MM.1S (cell line): ENCODE data around the gene NUBP2.

Experiments used
- CTCF ChIP-seq: fragments of 300-600 bp; sonication (generic); IDR thresholded peaks from 2 replicates; pipeline ENCODE4 v1.5.1; 2016; ENCODE audit warnings: antibody characterized with exemption, low read length, mixed read lengths
- EZH2 ChIP-seq: fragments of 300-600 bp; sonication (generic); optimal IDR thresholded peaks from 2 replicates; pipeline ENCODE3; 2017; ENCODE audit warnings: low read depth, mild to moderate bottlenecking, antibody characterized with exemption, low read length, mixed read lengths
- EZH2phosphoT487 ChIP-seq: fragments of 300-600 bp; sonication (generic); IDR thresholded peaks from 2 replicates; pipeline ENCODE4 v1.6.1; 2018; ENCODE audit warnings: antibody characterized with exemption, low read length

GRCh38 chr16:1780677-1781072 is 2.1 kb upstream of the NUBP2 start:
- TF ChIP-seq CTCF: no peak
- TF ChIP-seq EZH2: no peak
- no peak for TF ChIP-seq EZH2phosphoT487
